ENCODE measurements around the gene UNC80.

- TF ChIP-seq CTCF (IDR thresholded peaks at IDR 0.05) (no peak), EZH2 (IDR thresholded peaks at IDR 0.05; ENCODE audit: borderline replicate concordance, insufficient read depth, low read depth, low read length, poor library complexity, severe bottlenecking) (no peak)
These were observed 34.7 kb downstream of the UNC80 start for GRCh38 chr2:209806318-209806717.

All from B cell (primary cell).